HepG2 (cell line): ENCODE data around the gene SIGMAR1. TPM values are rescaled to one million over a fixed set of nuclear protein-coding genes. Genes with fewer than 3 reads are reported as not detected.
A peak's percentile ranks its signal among the peaks of the same experiment; 100 is the strongest.

ENCODE experiments used
- BCL6 ChIP-seq: IDR thresholded peaks from 2 replicates; pipeline ENCODE4 v1.6.1; 2016; ENCODE audit warnings: missing genetic modification reagents, missing compliant biosample characterization
- HDAC2 ChIP-seq: sonication (generic); formaldehyde crosslinking; IDR thresholded peaks from 2 replicates; pipeline ENCODE4 v1.4.0; 2020; ENCODE audit warnings: missing genetic modification reagents
- HDAC6 ChIP-seq: fragments of 200-600 bp; sonication (generic); IDR thresholded peaks from 2 replicates; pipeline ENCODE4 v1.7.0; 2017; ENCODE audit warnings: mild to moderate bottlenecking, antibody characterized with exemption, low read length, low read depth
- SAP130 ChIP-seq: IDR thresholded peaks from 2 replicates; pipeline ENCODE4 v1.6.1; 2016; ENCODE audit warnings: low read depth
- SMYD3 ChIP-seq: sonication (generic); formaldehyde crosslinking; IDR thresholded peaks from 2 replicates; pipeline ENCODE4 v1.8.1; 2023; ENCODE audit warnings: mild to moderate bottlenecking, missing genetic modification reagents
- ZBTB42 ChIP-seq: sonication (generic); formaldehyde crosslinking; IDR thresholded peaks from 2 replicates; pipeline ENCODE4 v1.5.0; 2020; ENCODE audit warnings: mild to moderate bottlenecking, missing genetic modification reagents
- ZMYM3 ChIP-seq: sonication (generic); formaldehyde crosslinking; IDR thresholded peaks from 2 replicates; pipeline ENCODE4 v1.5.1; 2020; ENCODE audit warnings: mild to moderate bottlenecking, missing genetic modification reagents
- ZMYM4 ChIP-seq: sonication (generic); formaldehyde crosslinking; IDR thresholded peaks from 2 replicates; pipeline ENCODE4 v1.8.1; 2023; ENCODE audit warnings: mild to moderate bottlenecking, missing genetic modification reagents
- ZNF234 ChIP-seq: sonication (generic); formaldehyde crosslinking; conservative IDR thresholded peaks from 2 replicates; pipeline ENCODE4 v1.5.1; 2020; ENCODE audit warnings: mild to moderate bottlenecking, missing genetic modification reagents
- ZNF670 ChIP-seq: sonication (generic); formaldehyde crosslinking; IDR thresholded peaks from 2 replicates; pipeline ENCODE4 v1.8.0; 2022; ENCODE audit warnings: mild to moderate bottlenecking, missing genetic modification reagents, borderline replicate concordance
- ZNF747 ChIP-seq: sonication (generic); formaldehyde crosslinking; IDR thresholded peaks from 2 replicates; pipeline ENCODE4 v1.8.1; 2023; ENCODE audit warnings: missing genetic modification reagents, mild to moderate bottlenecking, borderline replicate concordance
- ZNF883 ChIP-seq: sonication (generic); formaldehyde crosslinking; IDR thresholded peaks from 2 replicates; pipeline ENCODE4 v1.5.1; 2020; ENCODE audit warnings: mild to moderate bottlenecking, missing genetic modification reagents; ENCODE audit errors: not compliant biosample characterization
- polyA plus RNA-seq, 8 experiments: library from polyadenylated mRNA; depleted of rRNA in 3 of 8; stranded (reverse) in 7 of 8; unstranded in 1 of 8; fragments of >200 nt; fragmentation: Illumina TruSeq in 4 of 8; extraction: Trizol in 4 of 8; gene quantifications; 2 replicates each; pipeline versions ENCODE4 v1.2.1 to v1.2.3, GENCODE V29; 2011 to 2016; ENCODE audit warnings: low read depth in 4 of 8, missing spikeins in 1 of 8, mixed read lengths in 1 of 8; ENCODE audit not compliant: insufficient read depth in 1 of 8
- total RNA-seq, 5 experiments: library from RNA; depleted of rRNA; stranded (reverse); fragments of >200 nt; fragmentation: Illumina TruSeq; extraction: Trizol; gene quantifications; 2 replicates each; pipeline ENCODE4 v1.2.3, GENCODE V29; 2016; ENCODE audit warnings: low read depth in 1 of 5
- TF ChIP-seq, protein P1 (sequence below): sonication (generic); formaldehyde crosslinking; IDR thresholded peaks from 2 replicates; pipeline ENCODE4; 2020; ENCODE audit warnings: missing genetic modification reagents, mild to moderate bottlenecking, borderline replicate concordance
- TF ChIP-seq, protein P2 (sequence below): IDR thresholded peaks from 2 replicates; pipeline ENCODE4 v1.6.1; 2012; ENCODE audit warnings: inconsistent platforms
- TF ChIP-seq, protein P3 (sequence below): sonication (generic); formaldehyde crosslinking; IDR thresholded peaks from 2 replicates; pipeline ENCODE4 v1.5.1; 2020; ENCODE audit warnings: missing genetic modification reagents, mild to moderate bottlenecking, borderline replicate concordance
- TF ChIP-seq, protein P4 (sequence below): sonication (generic); formaldehyde crosslinking; IDR thresholded peaks from 2 replicates; pipeline ENCODE4 v1.5.1; 2020; ENCODE audit warnings: mild to moderate bottlenecking, moderate library complexity, missing genetic modification reagents
- TF ChIP-seq, protein P5 (sequence below): sonication (generic); formaldehyde crosslinking; IDR thresholded peaks from 2 replicates; pipeline ENCODE4 v1.4.0; 2020; ENCODE audit warnings: low read depth, mild to moderate bottlenecking, missing genetic modification reagents
- TF ChIP-seq, protein P6 (sequence below): sonication (generic); formaldehyde crosslinking; IDR thresholded peaks from 2 replicates; pipeline ENCODE4 v1.5.1; 2020; ENCODE audit warnings: mild to moderate bottlenecking, missing genetic modification reagents, borderline replicate concordance

SIGMAR1 gene
- total and polyA plus RNA-seq, 2 of the 13 experiments (the other 11 are each of a cell fraction or from before 2014, with no cell fraction given) = 38.9 to 60.8 TPM

DNA sequence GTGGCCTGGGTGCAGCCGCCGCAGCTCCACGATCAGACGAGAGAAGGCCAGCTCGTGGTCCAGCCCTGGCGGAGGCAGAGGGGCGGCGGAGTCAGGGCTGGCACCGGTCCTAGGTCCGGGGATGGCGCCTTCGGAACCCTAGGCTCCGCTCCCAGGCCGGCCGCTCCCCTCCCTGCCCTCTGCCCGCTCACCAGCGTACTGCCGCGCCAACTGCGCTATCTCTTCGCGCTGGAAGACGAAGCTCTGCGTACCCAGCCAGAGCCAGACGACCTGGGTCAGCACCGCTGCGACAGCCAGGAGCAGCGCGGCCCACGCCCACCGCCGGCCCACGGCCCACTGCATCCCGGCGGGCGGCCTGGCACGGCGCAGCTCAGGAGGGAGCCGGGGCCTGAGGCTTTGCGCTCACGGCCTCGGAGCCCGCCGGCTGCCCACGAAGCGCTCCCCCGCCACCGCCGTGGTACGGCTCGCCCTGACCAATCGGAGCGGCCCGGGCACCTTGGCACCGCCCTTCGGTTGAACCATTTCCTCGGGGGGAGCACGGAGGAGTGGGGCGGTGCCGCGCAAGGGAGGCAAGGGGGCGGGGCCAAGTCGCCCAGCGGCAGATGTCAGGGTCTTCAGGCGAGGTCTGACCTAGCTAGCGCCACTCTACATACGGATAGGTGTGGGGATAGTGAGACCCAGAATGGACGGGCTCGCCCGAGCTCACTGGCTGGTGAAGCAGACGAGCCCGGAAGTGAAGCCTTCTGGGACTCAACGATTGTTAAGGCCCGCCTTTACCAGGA, at the start of gene SIGMAR1 (continued):
- TF ChIP-seq, protein P1, sequence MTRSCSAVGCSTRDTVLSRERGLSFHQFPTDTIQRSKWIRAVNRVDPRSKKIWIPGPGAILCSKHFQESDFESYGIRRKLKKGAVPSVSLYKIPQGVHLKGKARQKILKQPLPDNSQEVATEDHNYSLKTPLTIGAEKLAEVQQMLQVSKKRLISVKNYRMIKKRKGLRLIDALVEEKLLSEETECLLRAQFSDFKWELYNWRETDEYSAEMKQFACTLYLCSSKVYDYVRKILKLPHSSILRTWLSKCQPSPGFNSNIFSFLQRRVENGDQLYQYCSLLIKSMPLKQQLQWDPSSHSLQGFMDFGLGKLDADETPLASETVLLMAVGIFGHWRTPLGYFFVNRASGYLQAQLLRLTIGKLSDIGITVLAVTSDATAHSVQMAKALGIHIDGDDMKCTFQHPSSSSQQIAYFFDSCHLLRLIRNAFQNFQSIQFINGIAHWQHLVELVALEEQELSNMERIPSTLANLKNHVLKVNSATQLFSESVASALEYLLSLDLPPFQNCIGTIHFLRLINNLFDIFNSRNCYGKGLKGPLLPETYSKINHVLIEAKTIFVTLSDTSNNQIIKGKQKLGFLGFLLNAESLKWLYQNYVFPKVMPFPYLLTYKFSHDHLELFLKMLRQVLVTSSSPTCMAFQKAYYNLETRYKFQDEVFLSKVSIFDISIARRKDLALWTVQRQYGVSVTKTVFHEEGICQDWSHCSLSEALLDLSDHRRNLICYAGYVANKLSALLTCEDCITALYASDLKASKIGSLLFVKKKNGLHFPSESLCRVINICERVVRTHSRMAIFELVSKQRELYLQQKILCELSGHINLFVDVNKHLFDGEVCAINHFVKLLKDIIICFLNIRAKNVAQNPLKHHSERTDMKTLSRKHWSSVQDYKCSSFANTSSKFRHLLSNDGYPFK = 0 out of 2 replicates have a peak, but pooled peaks have one; percentile 16
- TF ChIP-seq SMYD3 (CRISPR knock-in tag) (0 out of 2 replicates have a peak, but pooled peaks have one; percentile 67), ZMYM4 (CRISPR knock-in tag) (peak; percentile 89), ZMYM3 (0 out of 2 replicates have a peak, but pooled peaks have one; percentile 16), ZNF883 (no peak), HDAC6 (no peak), ZNF670 (CRISPR knock-in tag) (peak; percentile 84; the same call in 1 of the 2 replicates), ZNF234 (CRISPR knock-in tag) (no peak), ZNF747 (CRISPR knock-in tag) (no peak; the same call in 1 of the 2 replicates), BCL6 (peak; percentile 87), ZBTB42 (CRISPR knock-in tag) (peak; percentile 90), HDAC2 (CRISPR knock-in tag) (peak; percentile 57; the same call in 1 of the 2 replicates), SAP130 (CRISPR knock-in tag) (peak; percentile 84)
- TF ChIP-seq, protein P2, sequence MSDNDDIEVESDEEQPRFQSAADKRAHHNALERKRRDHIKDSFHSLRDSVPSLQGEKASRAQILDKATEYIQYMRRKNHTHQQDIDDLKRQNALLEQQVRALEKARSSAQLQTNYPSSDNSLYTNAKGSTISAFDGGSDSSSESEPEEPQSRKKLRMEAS = peak; percentile 83
- TF ChIP-seq, protein P3, sequence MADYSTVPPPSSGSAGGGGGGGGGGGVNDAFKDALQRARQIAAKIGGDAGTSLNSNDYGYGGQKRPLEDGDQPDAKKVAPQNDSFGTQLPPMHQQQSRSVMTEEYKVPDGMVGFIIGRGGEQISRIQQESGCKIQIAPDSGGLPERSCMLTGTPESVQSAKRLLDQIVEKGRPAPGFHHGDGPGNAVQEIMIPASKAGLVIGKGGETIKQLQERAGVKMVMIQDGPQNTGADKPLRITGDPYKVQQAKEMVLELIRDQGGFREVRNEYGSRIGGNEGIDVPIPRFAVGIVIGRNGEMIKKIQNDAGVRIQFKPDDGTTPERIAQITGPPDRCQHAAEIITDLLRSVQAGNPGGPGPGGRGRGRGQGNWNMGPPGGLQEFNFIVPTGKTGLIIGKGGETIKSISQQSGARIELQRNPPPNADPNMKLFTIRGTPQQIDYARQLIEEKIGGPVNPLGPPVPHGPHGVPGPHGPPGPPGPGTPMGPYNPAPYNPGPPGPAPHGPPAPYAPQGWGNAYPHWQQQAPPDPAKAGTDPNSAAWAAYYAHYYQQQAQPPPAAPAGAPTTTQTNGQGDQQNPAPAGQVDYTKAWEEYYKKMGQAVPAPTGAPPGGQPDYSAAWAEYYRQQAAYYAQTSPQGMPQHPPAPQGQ (CRISPR knock-in tag) = no peak
- TF ChIP-seq, protein P4, sequence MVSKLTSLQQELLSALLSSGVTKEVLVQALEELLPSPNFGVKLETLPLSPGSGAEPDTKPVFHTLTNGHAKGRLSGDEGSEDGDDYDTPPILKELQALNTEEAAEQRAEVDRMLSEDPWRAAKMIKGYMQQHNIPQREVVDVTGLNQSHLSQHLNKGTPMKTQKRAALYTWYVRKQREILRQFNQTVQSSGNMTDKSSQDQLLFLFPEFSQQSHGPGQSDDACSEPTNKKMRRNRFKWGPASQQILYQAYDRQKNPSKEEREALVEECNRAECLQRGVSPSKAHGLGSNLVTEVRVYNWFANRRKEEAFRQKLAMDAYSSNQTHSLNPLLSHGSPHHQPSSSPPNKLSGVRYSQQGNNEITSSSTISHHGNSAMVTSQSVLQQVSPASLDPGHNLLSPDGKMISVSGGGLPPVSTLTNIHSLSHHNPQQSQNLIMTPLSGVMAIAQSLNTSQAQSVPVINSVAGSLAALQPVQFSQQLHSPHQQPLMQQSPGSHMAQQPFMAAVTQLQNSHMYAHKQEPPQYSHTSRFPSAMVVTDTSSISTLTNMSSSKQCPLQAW = peak; percentile 54; the same call in 1 of the 2 replicates
- TF ChIP-seq, protein P5, sequence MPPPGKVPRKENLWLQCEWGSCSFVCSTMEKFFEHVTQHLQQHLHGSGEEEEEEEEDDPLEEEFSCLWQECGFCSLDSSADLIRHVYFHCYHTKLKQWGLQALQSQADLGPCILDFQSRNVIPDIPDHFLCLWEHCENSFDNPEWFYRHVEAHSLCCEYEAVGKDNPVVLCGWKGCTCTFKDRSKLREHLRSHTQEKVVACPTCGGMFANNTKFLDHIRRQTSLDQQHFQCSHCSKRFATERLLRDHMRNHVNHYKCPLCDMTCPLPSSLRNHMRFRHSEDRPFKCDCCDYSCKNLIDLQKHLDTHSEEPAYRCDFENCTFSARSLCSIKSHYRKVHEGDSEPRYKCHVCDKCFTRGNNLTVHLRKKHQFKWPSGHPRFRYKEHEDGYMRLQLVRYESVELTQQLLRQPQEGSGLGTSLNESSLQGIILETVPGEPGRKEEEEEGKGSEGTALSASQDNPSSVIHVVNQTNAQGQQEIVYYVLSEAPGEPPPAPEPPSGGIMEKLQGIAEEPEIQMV (CRISPR knock-in tag) = 0 out of 2 replicates have a peak, but pooled peaks have one; percentile 8
- TF ChIP-seq, protein P6, sequence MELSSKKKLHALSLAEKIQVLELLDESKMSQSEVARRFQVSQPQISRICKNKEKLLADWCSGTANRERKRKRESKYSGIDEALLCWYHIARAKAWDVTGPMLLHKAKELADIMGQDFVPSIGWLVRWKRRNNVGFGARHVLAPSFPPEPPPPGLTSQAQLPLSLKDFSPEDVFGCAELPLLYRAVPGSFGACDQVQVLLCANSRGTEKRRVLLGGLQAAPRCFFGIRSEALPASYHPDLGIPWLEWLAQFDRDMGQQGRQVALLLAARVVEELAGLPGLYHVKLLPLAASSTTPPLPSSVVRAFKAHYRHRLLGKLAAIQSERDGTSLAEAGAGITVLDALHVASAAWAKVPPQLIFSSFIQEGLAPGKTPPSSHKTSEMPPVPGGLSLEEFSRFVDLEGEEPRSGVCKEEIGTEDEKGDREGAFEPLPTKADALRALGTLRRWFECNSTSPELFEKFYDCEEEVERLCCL = no peak; the same call in 1 of the 2 replicates
